Fibroblast of the aortic adventitia (primary cell): ENCODE measurements around the gene SPDEF. TPM values are rescaled to one million over a fixed set of nuclear protein-coding genes. Genes with fewer than 3 reads are reported as not detected.
A peak's percentile ranks its signal among the peaks of the same experiment; 100 is the strongest.

Experiments used
- DNase-seq: peaks from one replicate; pipeline ENCODE4 v3.0.0-alpha.2; 2010; ENCODE audit warnings: low read depth
- H3K4me3 ChIP-seq: 2 replicates; pipeline ENCODE4 v1.5.1; 2011; ENCODE audit warnings: low read depth, mild to moderate bottlenecking, control low read depth, low read length, moderate library complexity
- total RNA-seq: library from RNA; depleted of rRNA; stranded (reverse); fragments of >200 nt; gene quantifications from 2 replicates; pipeline ENCODE4 v1.2.3, GENCODE V29; 2012; ENCODE audit warnings: low replicate concordance
- TF ChIP-seq, protein P1 (sequence below): IDR thresholded peaks from 2 replicates; pipeline ENCODE4 v1.5.1; 2011; ENCODE audit warnings: mild to moderate bottlenecking, low read length, control low read depth, inconsistent platforms; ENCODE audit not compliant: insufficient read depth

The SPDEF gene
- total RNA-seq, 1 donor: not detected

DNA sequence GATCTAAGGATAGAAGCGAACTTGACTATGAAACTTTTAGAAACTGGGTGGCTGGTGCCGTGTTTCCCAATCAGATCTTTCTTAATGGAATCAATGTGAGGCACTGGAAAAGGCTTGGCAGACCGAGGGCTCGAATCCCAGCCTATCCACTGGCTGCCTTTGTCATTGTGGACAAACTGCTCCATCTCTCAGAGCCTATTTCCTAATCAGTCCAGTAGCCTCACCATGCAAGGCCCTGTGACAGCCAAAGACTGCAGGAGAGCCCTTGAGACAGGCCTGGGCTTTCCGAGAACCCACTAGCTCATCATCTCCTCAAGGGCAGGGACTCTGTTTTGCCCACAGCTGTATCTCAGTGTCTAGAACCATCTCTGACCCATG, 43.4 kb downstream of the SPDEF start:
- no peak overlapping the region for H3K4me3 ChIP-seq
- TF ChIP-seq, protein P1, sequence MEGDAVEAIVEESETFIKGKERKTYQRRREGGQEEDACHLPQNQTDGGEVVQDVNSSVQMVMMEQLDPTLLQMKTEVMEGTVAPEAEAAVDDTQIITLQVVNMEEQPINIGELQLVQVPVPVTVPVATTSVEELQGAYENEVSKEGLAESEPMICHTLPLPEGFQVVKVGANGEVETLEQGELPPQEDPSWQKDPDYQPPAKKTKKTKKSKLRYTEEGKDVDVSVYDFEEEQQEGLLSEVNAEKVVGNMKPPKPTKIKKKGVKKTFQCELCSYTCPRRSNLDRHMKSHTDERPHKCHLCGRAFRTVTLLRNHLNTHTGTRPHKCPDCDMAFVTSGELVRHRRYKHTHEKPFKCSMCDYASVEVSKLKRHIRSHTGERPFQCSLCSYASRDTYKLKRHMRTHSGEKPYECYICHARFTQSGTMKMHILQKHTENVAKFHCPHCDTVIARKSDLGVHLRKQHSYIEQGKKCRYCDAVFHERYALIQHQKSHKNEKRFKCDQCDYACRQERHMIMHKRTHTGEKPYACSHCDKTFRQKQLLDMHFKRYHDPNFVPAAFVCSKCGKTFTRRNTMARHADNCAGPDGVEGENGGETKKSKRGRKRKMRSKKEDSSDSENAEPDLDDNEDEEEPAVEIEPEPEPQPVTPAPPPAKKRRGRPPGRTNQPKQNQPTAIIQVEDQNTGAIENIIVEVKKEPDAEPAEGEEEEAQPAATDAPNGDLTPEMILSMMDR: no peak
- DNase-seq: no peak

GRCh38 chr6:34511915-34512737, 44.0 kb downstream of the SPDEF start:
- no peak overlapping the region for H3K4me3 ChIP-seq
- TF ChIP-seq, protein P1: no peak
- no peak for DNase-seq

DNA sequence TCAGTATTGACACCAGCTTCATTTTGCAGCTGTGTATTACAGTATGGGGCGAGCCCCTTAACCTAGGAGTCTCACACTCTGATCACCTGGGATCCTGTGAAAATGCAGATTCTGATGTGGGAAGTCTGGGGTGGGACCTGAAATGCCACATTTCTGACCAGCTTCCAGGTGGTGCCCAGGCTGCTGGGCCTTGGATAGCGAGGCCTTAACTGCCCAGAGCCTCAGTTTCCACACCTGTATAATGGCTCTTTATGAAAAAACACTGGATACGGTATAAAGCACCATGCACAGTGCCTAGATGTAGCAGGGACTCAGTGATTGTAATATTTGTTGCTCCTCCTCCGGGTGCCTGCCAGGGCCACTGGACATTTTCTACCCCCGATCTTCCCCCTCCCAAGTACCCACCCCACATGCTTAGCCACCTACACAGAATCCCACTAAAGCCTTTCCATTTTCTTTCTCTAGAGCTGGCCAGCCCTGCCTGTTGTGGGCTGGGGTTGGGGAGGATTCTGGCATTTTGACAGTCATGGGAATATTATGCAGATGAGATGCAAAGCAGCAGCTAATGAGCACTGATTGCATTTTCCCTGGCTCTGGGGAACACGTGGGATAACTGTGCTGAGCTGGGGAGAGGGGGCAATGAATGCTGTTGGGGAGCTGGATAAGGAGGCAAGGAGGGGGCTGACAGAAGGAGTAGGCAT, 44.8 kb downstream of the SPDEF start:
- no peak for DNase-seq
- H3K4me3 ChIP-seq: no peak overlapping the region
- TF ChIP-seq, protein P1: no peak

- H3K4me3 ChIP-seq: no peak overlapping the region
- TF ChIP-seq, protein P1: no peak
- DNase-seq: no peak
Measured at GRCh38 chr6:34510299-34510698, 45.8 kb downstream of the SPDEF start.

DNA sequence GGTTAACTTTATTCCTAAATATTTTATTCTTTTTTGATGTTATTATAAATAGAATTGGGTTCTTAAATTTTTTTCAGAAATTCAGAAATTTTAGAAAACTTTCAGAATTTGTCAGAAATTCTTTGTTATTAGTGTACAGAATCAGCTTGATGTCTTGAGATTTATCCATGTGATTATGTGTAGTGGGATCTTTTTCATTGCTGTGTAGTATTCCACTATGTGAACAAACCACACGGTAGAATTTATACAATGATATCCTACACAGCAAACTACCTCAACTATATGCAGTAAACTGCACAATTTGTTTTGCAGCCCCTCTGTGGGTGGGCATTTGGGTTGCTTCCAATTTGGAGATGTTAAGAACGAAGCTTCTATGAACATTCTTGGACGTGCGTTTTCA, 46.3 kb downstream of the SPDEF start:
- TF ChIP-seq, protein P1: no peak
- no peak overlapping the region for H3K4me3 ChIP-seq
- no peak for DNase-seq

DNA sequence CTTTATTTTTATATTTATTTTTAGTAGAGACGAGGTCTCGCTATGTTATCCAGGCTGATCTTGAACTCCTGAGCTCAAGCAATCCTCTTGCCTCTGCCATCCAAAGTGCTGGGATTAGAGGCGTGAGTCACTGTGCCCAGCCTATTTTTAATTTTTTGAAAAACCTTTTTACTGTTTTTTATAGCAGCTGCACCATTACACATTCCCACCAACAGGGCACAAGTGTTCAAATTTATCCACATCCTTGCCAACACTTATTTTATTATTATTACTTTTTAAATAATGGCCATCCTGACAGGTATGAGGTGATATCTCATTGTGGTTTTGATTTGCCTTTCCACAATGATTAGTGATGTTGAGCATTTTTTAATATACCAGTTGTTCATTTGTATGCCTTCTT, 47.7 kb downstream of the SPDEF start:
- TF ChIP-seq, protein P1: peak; percentile 24
- no peak overlapping the region for H3K4me3 ChIP-seq
- DNase-seq: no peak
